NCI-H524 treated with DMSO at 0.1 percent for 48 hours (cell line): Measurements from ENCODE around the gene NBPF1.
"Not testable (repeated sequence)": the region's sequence is repeated elsewhere in the genome, so short reads cannot be mapped to it uniquely, and the experiment has no call there.

ENCODE experiments used
- DNase-seq: peaks from one replicate; lab custom pipeline; 2025; lab: John Stamatoyannopoulos, UW

The NBPF1 gene

DNA sequence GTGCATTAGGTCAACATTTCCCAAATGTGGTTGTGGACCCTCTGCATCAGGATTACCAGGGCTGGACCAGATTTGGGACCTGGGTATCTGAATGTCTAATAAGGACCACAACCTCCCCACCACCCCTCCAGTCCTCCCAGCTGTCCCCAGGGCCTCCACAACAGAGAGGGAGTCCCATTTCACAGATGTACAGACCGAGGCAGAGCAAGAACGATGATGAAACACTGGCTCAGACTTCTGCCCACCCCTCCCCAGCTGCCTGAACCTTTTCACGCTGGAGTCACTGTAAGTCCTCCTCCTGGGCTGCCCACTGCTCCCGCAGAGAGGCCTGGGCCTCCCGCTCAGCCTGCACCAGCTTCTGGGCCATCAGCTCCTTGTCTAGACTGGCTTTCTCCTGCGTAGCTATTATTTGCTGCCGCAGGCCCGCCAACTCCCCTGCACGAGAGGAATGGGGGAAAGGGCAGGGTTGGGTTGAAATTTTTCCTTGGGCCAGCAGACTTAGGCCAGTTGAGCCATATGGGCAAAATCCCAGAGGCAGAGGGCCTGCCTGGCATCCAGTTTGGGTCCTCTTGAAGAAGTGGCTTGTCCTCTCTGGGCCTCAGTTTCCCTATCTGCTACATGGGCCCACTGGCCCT lies 8.4 kb upstream of the NBPF1 start:
- not testable (repeated sequence) for DNase-seq

DNA sequence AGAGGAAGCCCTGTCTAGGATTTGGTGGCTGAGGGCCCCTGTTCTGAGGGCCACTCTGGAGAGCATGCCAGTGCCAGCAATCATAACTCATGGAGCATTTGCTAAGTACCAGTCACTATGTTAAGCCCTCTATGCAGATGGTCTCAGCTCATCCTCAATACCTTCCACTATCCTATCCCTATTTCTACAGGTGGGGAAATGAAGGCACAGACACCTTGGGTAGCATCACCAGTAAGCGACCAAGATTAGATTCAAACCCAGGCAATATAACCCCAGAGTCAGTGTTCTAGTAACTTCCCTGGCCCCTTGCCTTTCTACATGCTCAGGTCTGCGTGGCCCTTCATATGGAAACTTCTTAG lies 7.9 kb upstream of the NBPF1 start:
- no peak for DNase-seq

DNA sequence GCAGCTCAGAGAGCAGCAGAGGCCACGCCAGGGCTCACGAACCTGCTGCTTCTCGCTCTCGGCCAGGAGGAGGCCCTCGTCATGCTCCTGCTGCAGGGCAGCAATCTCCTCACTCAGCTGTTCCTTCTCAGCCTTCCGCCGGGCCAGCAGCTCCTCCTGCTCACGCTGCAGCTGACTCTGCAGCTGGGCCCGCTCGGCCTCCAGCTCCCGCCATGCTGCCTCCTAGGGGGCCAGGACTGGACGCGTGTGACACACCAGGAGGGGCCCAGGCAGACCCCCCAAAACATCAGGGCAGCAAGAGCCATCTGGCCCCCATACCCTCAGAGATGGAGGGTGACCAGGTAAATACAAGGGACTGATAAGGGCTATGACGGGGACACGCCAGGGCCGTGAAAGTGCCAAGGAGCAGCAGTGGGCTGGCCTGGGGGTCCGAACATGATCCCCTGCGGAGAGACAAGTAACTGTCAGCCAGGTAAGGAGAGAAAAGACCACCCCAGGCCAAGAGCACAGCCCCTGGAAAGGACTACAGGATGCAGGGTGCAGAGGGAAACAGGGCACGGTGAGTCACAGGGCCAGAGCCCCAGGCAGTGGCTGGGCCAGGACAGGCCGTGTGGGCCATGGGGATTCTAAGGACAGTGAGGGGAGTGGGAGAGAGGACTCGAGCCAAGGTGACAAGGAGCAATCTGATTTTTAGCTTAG lies 6.6 kb upstream of the NBPF1 start:
- not testable (repeated sequence) for DNase-seq

GRCh38 chr1:16618719-16619118 lies 5.4 kb upstream of the NBPF1 start:
- DNase-seq, result no peak

GRCh38 chr1:16617778-16618580 lies 4.6 kb upstream of the NBPF1 start:
- DNase-seq, result no peak

- no peak for DNase-seq
Observed at GRCh38 chr1:16617114-16617631, 3.8 kb upstream of the NBPF1 start.

- no peak for DNase-seq
Observed at GRCh38 chr1:16615253-16616252, 2.2 kb upstream of the NBPF1 start.

DNA sequence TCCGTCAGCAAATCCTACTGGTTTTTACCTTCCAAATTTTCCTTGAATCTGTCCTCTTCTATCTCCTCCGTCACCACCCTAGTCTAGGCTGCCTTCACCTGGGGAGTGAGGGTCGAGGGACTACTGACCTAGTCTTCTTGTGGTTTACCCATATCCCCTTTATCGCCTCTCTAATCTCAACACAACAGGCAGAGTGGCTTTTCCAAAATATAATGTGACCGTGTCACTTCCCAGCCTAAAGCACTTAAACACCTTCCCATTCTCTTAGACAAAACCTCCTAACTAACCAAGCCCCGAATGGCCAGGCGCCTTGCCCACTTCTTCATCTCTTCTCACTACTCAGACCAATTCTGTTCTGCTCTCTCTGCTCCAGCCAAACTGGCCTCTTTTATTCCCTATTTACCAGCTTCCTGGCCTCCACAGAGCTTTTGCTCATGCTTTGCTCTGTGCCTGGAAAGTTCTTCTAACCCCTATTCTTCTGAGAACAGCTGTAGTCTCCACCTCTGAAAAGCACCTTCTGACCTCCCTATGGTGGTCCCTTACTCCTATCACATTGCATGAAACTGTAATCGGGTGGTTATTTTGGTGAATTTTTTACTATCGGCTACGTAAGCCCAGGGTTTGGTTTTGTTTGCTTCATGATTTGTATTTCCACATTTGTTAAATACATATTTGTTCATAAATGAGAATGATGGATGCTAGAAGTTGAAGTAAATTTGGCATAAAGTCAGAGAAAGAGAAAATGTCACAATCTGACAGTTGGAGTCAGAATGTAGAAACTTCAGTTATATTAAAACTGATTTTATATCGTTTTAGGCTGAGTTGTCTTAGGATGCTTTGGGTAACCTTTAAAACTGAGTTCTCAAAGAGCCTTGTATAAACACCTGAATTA lies 1.2 kb upstream of the NBPF1 start:
- no peak for DNase-seq

DNA sequence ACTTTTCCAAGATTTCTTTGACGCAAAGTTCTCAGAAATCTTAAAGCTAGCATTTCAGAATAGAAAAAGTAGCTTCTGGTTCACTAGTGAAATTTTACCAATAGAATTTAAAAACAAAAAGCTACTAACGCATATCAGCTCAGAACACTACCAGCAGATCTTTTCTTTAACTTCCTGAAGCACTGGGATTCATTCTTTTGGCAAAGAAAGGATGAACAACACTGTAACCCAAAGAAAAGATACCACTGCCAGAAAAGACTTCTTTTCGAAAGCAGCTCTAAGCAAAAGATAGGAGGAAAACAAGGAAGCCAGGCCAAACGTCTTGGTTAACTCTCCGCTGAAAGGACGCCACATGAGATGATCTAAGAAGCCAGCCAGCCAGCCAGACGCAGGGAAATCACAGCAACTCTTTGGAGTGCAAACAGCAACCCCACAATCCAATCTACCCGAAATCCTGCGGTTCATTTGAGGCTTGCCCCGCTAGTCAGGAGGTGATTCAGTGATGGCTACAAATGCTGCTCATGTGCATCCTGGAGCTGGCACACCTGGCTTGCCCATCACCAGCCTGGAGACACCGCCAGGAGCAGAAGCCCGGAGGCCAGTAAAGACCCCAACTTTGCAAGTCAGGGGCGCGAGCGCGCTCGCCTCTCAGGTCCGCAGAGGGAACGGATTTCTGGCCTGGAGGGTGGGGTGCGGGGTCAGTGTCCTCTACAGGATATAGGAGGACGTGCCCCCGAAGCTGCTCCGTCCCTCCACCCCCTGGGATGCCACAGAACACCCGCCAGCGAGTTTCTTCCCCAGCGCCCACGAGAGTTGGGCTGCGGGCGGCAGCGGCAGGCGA lies 812 bp downstream of the NBPF1 start:
- DNase-seq, result no peak

- DNase-seq, result not testable (repeated sequence)
Observed at GRCh38 chr1:16611981-16612331, 1.4 kb downstream of the NBPF1 start.

GRCh38 chr1:16611164-16611563 lies 2.2 kb downstream of the NBPF1 start:
- not testable (repeated sequence) for DNase-seq

- DNase-seq, result not testable (repeated sequence)
Observed at GRCh38 chr1:16610553-16610952, 2.8 kb downstream of the NBPF1 start.

GRCh38 chr1:16609761-16610160 lies 3.6 kb downstream of the NBPF1 start:
- not testable (repeated sequence) for DNase-seq

DNA sequence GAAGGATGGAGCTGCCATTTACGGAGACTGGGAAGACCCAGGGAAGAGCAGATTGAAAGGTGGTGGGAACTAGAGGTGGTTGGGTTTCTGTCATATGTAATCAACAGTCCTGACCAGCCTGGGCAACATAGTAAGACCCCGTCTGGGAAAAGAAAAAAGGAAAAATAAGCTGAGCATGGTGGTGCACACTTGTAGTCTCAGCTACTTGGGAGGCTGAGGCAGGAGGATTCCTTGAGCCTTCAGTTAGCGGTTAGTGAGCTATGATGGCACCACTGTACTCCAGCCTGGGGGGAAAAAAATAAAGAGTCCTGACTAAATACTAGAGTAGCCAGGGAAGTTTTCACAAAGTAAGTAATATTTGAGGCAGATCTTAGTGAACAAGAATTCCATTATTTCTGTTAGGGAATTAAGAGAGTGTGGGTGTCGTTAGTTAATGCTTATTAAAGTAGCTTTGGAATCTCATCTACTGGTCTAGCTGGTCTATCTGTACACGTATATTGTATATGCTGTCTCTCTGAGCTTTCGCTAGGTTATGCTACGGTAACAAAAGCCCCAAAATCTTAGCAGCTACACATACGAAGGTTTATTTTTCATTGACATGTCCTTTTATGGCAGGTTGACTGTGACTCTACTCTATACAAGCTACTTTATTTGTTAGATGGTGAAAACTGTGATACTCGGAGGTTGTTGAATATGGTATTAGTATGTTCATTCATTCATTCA lies 4.4 kb downstream of the NBPF1 start:
- no peak for DNase-seq

DNA sequence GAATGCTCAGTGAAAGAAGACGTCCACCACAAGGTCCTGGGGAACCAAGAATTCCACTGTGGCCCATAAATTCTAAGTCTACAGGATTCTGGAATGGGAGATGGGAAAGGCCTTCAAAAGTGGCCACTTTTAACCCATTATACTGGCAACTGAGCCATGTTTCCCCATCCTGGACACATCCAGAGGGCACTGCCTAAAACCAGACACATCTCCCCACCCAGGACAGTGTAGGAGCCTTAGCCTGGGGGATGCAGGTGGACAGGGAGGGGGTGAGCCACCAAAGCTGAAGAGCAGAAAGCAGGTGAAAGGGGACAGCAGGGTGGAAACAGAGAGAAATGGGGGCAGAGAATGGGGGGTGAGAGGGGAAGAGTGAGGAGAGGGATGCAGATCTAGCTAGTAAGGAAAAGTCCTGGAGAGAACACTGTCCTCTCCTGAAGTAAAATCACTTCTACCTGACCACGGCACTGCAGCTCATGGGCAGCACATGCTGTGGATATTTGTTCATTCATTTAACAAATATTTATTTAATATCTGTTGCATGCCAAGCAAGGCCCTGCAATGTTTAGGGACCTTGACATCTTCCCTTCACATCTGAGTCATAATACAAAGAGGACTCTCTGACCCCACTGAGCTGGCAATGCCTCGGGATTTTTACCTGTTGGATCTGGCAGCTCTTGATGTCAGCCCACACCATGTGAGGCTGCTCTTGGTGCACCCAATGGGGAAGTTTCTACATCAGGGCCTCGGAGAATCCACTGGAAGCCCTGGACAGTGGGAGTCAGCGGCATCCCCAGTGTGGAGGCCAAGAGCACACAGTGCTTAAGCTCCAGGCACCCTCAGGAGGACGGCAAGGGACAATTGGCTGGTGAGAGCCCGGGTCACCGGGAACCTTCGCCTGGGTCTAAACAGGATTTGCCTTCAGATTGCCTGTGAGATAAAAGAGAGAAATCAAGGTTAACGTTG lies 5.2 kb downstream of the NBPF1 start:
- DNase-seq, result not testable (repeated sequence)

GRCh38 chr1:16607433-16607851 lies 5.9 kb downstream of the NBPF1 start:
- no peak for DNase-seq

- DNase-seq, result not testable (repeated sequence)
Observed at GRCh38 chr1:16606666-16607432, 6.5 kb downstream of the NBPF1 start.
